Progenitor cell of endocrine pancreas (in vitro differentiated cells): ENCODE measurements around the gene GAS7. TPM values are rescaled to one million over a fixed set of nuclear protein-coding genes. Genes with fewer than 3 reads are reported as not detected.
A peak's percentile ranks its signal among the peaks of the same experiment; 100 is the strongest.

Experiments
- DNase-seq: peaks from one replicate; pipeline ENCODE4 v3.0.0; 2021; ENCODE audit warnings: low spot score; ENCODE audit not compliant: unreplicated experiment
- H3K27ac Mint-ChIP-seq: 2 replicates; pipeline ENCODE4 v1.8.0; 2021; ENCODE audit warnings: mild to moderate bottlenecking, moderate library complexity, mixed read lengths
- H3K27me3 Mint-ChIP-seq: 2 replicates; pipeline ENCODE4 v1.8.0; 2021; ENCODE audit warnings: mixed read lengths
- H3K36me3 Mint-ChIP-seq: 2 replicates; pipeline ENCODE4 v1.8.0; 2022; ENCODE audit warnings: mixed read lengths; ENCODE audit not compliant: insufficient read depth
- H3K4me1 Mint-ChIP-seq: 2 replicates; pipeline ENCODE4 v1.8.0; 2021; ENCODE audit warnings: low read depth, mixed read lengths
- H3K4me3 Mint-ChIP-seq: 2 replicates; pipeline ENCODE4 v1.8.0; 2021; ENCODE audit warnings: low read depth, mild to moderate bottlenecking, moderate library complexity, mixed read lengths
- H3K9me3 Mint-ChIP-seq: 2 replicates; pipeline ENCODE4 v1.8.0; 2021; ENCODE audit warnings: low read depth, mixed read lengths
- CTCF ChIP-seq: fragments of 200-600 bp; sonication (generic); IDR thresholded peaks from one replicate; pipeline ENCODE4 v1.5.0; 2021; ENCODE audit warnings: antibody characterized with exemption, mild to moderate bottlenecking; ENCODE audit not compliant: unreplicated experiment
- total RNA-seq: library from RNA; stranded (reverse); gene quantifications from 2 replicates; pipeline ENCODE4 v1.2.1, GENCODE V29; 2021

Gene GAS7
- total RNA-seq, 1 donor from 2014 or later: 3.4 TPM

DNA sequence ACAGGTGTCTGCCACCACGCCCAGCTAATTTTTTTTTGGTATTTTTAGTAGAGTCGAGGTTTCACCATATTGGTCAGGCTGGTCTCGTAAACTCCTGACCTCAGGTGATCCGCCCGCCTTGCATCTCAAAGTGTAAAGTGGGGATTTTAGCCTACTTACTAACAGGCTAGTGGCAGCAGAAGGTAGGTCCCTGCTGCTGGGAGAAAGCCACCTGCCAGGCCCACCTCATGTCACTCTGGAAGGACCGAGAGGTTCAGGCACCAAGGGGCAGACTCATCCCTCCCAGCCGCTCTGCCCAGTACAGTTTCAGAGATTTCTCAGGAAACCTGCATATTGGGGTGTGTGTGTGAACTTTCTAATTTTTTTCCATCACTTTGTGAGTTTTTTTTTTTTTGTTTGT lies 291.3 kb downstream of the GAS7 start:
- no peak overlapping the region for H3K27ac Mint-ChIP-seq
- H3K36me3 Mint-ChIP-seq: no peaks in the 10 kb centered on the region
- peaks cover 2% of the 10 kb centered on the region for H3K27me3 Mint-ChIP-seq
- H3K9me3 Mint-ChIP-seq: no peaks in the 10 kb centered on the region
- TF ChIP-seq CTCF: no peak
- DNase-seq: no peak
- H3K4me3 Mint-ChIP-seq: no peak overlapping the region
- H3K4me1 Mint-ChIP-seq: peaks cover 16% of the 10 kb centered on the region

DNA sequence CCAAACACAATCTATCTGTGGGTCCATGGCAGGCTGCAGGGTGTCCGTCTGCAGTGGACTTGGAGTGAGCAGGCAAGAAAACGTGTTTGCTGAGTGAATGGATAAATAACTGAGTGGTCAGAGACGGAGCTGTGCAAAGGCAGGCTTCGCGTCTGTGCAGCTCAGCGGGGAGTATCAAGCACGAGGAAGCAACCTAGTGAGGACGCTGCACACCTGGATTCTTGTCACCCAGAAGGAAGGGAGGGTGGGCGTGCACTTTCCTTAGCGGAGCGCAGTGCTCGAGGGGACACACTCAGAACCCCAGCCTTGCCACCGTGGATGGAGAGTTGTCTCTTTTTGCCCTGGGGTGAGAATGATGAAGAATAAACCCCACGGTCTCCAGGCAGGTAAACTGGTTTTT lies 291.8 kb downstream of the GAS7 start:
- Mint-ChIP-seq H3K27ac (no peak overlapping the region), H3K9me3 (no peaks in the 10 kb centered on the region), H3K27me3 (no peaks in the 10 kb centered on the region), H3K4me1 (peaks cover 16% of the 10 kb centered on the region), H3K36me3 (no peaks in the 10 kb centered on the region), H3K4me3 (no peak overlapping the region)
- DNase-seq: no peak
- no peak for TF ChIP-seq CTCF

DNA sequence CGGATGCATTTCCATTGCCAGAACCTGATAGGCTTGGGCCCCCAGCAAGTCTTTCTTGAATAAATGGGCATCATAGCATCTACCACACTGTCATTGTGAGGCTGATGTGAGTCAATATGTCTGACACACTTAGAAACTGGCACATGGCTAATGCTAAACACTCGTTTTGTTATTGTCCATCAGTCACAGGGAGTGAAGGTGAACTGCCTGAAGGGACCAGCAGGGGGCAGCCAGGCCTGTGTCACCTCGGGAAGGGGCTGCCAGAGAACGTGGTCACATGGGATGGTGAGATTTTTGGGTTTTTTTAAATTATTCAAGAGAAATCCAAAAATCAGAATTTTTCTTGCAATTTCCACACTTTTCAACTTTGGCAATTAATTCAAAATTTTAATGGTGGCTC lies 292.5 kb downstream of the GAS7 start:
- Mint-ChIP-seq H3K27ac (no peak overlapping the region), H3K36me3 (no peaks in the 10 kb centered on the region), H3K9me3 (no peaks in the 10 kb centered on the region)

GRCh38 chr17:9905078-9905415 lies 293.4 kb downstream of the GAS7 start, which contains the start of gene RCVRN:
Gene RCVRN (minus strand): TSS chr17:9905271. CDS start chr17:9905180, 91 bp downstream.
- peaks cover 16% of the 10 kb centered on the region for H3K4me1 Mint-ChIP-seq
- H3K27me3 Mint-ChIP-seq: peaks cover 11% of the 10 kb centered on the region
- no peaks in the 10 kb centered on the region for H3K9me3 Mint-ChIP-seq
- no peak within 1 kb of the TSS for H3K27ac Mint-ChIP-seq
- no peak for TF ChIP-seq CTCF
- no peak within 1 kb of the TSS for H3K4me3 Mint-ChIP-seq
- no peak for DNase-seq
- H3K36me3 Mint-ChIP-seq: no peaks in the 10 kb centered on the region

More for the DNA sequence above, 292.5 kb downstream of the GAS7 start:
- H3K4me1 Mint-ChIP-seq: peaks cover 16% of the 10 kb centered on the region
- TF ChIP-seq CTCF: peak; percentile 67
- peaks cover 4% of the 10 kb centered on the region for H3K27me3 Mint-ChIP-seq
- no peak overlapping the region for H3K4me3 Mint-ChIP-seq
- peak; percentile 27 for DNase-seq

DNA sequence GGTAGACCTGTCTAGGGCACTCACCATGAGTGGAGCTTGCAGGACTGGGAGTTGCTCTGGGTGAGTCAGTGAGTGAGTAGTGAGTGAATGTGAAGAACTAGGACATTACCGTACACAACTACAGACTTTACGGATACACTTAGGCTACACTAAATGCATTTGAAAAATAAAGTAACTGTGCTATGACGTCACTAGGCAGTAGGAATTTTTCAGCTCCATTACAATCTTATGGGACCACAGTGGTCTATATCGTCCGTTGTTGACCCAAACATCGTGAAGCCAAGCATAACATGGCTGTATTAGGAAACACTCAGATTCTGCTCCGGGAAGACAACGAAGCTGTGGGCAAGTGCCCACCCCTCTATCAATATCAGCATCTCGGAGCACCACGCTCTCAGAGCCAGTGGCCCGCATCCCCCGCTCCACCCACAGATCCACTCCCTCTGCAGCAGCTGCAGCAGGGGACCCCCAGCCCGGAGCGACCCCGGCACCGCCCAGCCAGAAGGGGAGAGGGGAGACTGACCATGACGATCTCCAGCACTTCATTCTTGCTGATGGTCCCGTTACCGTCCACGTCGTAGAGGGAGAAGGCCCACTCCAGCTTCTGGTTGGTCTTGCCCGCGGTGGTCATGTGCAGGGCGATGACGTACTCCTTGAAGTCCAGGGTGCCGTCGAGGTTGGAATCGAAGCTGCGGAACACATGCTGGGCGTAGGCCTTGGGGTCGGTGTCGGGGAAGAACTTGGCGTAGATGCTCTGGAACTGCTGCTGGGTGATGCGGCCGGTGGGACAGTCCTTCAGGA lies 293.9 kb downstream of the GAS7 start:
- DNase-seq: no peak
- Mint-ChIP-seq H3K27ac (no peak overlapping the region), H3K4me1 (peaks cover 16% of the 10 kb centered on the region), H3K36me3 (no peaks in the 10 kb centered on the region), H3K4me3 (no peak overlapping the region), H3K27me3 (peaks cover 15% of the 10 kb centered on the region), H3K9me3 (no peaks in the 10 kb centered on the region)
- TF ChIP-seq CTCF: no peak
